NCI-H2081 treated with DMSO at 0.1 percent for 48 hours (cell line): ENCODE data around the gene RNF114.
"Not testable (repeated sequence)": the region's sequence is repeated elsewhere in the genome, so short reads cannot be mapped to it uniquely, and the experiment has no call there.

Source experiments
- DNase-seq: peaks from one replicate; lab custom pipeline; 2025; lab: John Stamatoyannopoulos, UW

Gene RNF114

DNA sequence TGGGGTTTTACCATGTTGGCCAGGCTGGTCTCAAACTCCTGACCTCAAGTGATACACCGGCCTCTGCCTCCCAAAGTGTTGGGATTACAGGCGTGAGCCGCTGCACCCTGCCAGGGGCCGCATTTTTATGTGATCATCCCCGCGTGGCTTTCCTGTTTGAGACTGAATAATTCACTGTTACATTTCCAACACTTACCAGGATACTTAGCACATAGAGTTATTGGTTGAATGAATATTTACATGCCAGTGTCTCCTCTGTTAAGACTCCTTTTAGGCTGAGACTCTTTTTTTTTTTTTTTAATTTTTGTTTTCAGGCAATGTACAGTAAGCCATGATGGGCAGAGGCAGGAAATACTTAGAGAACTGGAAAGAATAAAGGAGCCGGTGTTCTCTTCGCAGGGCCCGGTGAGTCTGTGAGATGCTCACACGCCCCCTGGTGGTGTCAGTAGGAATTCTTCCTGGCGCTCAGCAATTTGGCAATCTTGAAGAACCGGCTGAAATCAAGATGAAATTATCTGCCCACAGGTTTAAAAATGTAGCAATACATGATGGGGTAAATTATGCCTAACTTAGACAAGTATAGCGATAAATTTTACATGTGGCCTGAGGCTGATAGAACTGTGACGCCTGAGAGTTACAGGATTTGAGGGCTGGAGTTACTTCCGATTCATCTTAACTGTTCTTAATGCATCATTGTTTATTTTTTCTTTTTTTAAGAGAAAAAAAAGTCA lies 7.6 kb upstream of the RNF114 start:
- DNase-seq: no peak

DNA sequence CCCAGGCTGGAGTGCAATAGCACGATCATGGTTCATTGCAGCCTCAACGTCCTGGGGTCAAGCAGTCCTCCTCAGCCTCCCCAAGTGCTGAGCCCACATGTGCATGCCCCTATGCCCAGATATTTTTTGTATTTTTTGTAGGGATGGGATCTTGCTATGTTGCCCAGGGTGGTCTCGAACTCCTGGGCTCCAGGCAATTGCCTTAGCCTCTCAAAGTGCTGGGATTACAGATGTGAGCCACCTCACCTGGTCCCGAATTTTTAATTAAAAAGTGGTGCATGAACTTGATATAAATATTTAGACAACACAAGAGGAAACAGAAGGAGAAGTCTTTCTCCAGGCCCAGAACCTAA lies 7.1 kb upstream of the RNF114 start:
- DNase-seq: no peak

DNA sequence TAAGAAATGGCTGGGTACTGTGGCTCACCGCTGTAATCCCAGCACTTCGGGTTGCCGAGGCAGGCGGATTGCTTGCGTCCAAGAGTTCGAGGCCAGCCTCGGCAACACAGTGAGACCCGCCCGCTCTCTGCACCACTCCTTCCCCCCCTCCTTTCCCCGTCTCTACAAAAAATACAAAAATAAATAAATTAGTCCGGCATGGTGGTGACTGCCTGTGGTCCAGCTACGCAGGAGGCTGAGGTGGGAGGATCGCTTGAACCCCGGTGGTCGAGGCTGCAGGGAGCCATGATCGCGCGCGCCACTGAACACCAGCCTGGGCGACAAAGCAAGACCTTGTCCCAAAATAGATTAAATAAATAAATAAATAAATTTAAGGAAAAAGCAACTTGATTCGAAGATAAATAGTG lies 448 bp upstream of the RNF114 start:
- no peak for DNase-seq

DNA sequence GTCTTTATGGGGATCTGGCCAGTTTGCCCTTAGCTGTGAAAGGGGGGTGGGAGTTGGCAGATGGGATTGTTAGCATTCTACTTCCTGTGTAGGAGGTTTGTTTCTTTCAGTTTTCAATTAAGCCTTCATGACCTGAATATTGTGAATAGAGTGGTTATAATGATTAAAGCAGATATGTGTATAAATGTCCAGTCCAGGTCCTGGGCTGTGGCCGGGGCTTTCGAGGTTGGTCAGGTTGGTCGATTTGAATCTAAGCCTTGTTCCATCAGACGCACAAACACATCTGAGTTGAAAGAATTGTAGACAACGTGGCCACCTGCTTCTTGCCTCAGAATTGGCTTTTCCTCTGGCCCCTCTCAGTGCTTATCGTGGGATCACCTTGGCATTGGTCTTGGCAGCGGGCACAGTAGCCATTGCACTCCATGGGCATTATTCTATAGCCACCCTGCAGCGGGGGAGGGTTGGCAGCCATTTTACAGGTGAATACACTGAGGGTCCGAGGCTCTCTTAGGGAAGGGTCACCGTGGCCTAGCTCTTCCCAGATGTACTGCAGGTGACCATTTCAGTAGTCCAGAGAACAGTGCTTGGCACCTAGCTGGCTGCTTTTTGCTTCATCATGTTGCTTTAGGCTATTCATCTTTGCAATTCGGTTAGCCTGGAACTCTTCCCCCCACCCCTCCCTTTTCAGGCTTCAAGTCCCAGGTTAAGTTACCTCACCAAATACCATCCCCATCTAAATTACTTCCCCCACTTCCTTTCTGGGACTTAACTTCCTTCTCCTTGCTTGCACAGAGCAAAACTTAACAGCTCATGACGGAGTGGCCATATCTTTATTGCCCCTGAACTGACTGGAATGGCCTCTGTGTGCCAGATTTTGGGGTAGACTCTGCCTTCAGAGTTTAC lies 1.1 kb downstream of the RNF114 start:
- no peak for DNase-seq

DNA sequence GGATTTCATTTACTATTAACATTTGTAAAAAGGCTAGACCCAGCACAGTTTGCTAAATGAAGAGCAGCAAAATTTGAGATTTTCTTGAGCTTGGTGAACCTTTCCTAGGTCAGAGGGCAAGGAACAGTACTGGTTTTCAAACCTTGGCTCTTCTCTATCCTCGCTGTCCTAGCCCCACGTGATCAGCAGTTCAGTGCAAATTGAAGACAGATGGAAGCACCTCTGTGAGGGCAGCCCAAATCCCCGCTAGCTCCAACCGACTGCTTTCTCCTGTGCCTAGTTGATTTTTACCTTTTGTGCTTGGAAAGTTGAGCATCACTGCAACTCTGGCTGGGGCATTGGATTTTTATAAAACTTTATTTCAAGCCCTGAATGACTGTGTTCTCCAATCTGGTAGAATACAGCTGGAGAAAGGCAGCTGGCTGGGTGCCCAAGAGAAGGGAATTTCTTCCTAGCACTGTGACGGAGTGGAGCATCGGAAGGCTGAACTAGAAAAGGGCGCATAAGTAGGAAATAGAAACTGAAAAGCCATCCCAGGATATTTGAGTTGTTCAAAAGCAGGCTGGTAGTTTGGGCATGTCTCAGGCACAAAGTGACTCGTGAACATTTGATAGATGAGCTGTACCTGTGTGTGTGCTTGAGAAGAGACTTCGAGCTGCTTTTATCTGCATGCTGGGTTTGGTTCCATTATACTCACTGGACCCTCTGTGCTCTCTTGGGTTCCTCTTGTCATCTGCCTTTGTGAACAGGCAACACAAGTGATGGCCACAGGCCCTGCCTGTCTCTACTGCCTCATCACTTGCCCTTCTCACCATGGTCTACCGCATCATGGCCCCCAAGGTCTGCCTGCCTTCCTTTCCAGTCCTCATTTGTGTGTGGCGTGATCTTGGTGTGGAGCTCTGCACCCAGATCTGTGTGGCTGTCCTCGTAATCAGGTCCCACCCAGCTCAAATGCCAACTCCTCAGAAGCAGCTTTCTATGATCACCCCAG lies 2.3 kb downstream of the RNF114 start:
- DNase-seq: no peak

DNA sequence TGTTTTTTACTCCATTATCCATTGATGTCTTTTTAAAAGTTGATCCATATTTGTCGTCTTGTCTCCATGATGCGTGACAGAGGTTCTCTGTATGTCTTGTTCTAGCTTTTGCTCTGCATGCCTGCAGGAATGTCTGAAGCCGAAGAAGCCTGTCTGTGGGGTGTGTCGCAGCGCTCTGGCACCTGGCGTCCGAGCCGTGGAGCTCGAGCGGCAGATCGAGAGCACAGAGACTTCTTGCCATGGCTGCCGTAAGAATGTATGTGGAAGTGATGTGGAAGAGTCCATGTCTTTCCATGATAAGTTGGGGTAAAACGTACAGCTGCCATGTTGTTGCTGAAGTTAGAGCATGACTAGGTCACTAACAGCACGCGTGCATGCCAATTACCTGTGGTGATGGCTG lies 5.3 kb downstream of the RNF114 start:
- no peak for DNase-seq

DNA sequence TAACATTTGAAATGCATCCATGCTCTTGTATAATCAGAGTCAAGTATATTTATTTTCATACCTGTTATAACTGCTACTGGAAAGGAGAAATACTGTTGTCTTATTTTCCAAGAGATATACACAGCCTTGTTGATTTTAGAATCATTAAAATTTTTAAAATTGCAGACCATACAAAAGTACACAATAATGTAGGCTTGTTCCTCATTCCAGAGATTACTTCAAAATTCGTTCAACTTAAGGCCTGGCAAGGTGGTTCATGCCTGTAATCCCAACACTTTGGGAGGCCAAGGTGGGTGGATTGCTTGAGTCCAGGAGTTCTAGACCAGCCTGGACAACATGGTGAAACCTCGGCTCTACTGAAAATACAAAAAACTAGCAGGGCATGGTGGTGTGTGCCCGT lies 6.1 kb downstream of the RNF114 start:
- DNase-seq: no peak

DNA sequence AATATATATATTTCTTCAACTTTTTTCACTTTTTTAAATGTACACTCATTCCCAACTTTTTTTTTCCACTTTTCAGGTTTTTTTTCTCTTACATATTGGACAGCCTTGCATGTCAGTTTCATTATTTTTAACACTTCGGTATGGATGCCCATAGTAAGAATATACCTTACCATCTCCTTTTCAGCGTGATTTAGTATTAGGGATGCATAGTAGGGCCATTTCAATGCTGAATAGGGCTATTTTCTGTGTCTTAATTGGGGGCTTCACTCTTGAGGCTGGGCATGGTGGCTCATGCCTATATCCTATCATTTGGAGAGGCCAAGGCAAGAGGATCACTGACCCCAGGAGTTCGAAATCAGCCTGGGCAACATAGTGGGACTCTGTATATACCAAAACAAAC lies 6.7 kb downstream of the RNF114 start:
- no peak for DNase-seq

DNA sequence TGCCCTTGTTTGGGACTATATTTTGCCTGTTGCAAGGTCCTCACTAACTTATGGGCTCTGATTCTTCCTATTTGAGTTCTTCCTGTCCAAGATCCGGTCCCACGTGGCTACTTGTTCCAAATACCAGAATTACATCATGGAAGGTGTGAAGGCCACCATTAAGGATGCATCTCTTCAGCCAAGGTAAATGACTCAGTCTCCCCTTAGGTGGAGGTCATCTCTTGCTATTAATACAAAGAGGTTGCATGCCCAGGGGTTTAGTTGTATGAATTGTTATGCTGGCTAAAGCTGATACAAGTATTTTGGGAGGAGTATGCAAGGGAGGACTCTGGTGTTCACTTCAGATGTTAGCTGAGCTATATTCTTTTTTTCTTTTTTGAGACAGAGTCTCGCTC lies 9.1 kb downstream of the RNF114 start:
- no peak for DNase-seq

DNA sequence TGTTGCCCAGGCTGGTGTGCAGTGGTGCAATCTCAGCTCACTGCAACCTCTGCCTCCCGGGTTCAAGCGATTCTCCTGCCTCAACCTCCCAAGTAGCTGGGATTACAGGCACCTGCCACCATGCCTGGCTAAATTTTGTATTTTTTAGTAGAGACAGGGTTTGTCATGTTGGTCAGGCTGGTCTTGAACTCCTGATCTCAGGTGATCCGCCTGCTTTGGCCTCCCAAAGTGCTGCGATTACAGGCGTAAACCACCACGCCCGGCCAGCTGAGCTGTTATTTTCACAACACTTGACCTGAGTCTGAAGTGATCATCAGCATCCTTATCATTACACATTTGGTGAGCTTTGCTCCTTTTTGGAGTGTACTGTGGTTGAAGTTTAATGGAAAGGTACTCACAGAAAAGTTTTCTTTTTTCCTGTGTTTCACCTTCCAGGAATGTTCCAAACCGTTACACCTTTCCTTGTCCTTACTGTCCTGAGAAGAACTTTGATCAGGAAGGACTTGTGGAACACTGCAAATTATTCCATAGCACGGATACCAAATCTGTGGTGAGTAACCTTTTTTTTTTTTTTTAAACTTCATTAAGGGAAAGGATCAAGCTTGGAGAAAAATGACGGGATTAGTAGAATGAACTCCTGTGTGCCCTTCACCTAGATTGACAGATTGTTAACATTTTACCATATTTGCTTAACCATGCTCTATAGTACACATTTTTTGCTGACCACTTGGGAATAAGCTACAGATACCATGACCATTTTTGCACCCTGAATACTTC lies 9.7 kb downstream of the RNF114 start:
- DNase-seq: no peak

DNA sequence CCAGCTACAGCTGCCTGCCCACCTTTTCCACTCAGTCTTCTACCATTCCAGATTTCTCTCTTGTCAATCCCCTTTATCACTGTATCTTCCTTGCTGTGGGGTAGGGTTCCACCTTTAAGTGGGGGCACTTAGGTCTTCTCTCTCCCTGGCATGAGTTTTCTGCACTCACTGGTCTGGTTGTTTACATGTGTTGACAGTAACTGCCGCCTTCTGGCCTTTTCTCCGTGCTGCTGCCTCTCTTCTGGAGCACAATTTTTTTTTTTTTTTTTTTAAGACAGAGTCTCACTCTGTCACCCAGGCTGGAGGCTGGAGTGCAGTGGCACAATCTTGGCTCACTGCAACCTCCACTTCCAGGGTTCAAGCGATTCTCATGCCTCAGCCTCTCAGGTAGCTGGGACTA lies 12.0 kb downstream of the RNF114 start:
- no peak for DNase-seq

DNA sequence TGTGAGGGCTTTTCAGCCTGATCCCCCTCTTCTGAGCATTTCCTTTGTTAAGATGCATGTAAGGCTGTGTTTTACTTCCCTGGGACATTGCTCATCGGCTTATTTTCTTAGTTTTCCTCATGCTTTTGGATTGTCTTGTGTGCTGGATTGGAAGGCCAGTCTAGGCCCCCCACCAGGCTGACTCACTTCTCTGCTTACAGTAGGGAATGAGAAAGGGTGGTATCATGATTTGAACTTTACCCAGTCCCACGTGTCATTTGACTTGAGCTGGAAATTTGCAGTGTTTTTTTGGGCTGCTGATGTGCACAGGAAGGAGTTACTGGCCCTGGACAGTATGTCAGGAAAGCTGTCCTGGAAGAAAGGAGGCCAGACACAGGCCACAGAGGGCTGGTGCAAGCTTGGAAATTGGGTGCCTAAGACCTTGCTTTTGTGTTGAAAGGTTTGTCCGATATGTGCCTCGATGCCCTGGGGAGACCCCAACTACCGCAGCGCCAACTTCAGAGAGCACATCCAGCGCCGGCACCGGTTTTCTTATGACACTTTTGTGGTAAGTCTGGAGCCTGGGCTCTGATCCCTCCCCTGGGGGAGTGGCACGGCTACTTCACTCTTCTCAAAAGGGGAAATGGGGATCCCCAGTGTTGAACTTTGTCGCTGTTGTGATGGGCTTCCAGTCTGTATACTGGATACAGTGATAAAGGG lies 12.8 kb downstream of the RNF114 start:
- no peak for DNase-seq

DNA sequence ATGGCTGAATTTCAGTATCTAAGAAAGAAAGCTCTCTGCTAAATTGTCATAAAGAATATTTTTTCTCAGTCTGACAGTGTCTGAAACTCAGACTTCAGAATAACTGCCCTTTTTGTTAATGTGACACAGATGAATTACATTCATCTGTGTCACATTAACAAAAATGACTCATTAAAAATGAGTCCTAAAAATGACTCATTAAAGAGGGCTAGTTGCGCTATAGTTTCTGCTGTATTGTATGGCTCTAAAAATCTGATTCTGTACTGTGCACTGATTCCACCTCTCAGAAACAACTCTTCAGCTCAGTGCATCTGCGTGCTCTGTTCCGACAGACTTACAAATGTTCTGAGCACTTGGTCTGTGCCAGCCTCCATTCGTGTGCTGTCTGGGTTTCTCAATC lies 15.0 kb downstream of the RNF114 start:
- no peak for DNase-seq

DNA sequence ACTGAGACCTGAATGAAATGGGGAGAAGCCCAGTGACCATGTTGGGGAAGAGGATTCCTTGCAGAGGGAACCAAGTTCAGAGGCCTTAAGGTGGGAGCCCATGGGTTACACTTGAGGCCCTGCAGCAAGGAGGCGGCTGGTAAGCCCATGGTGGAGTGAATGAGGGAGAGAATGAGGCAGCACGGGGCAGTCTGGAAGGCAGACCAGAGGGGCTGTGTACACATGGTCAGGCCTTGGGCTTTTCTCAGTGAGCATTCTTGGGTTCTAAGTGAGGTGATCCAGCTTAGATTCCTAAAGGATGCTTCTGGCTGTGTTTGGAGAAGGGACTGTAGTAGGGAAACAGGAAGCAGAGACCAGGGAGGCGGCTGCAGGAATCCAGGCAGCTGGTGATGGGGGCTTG lies 19.0 kb downstream of the RNF114 start:
- no peak for DNase-seq

DNA sequence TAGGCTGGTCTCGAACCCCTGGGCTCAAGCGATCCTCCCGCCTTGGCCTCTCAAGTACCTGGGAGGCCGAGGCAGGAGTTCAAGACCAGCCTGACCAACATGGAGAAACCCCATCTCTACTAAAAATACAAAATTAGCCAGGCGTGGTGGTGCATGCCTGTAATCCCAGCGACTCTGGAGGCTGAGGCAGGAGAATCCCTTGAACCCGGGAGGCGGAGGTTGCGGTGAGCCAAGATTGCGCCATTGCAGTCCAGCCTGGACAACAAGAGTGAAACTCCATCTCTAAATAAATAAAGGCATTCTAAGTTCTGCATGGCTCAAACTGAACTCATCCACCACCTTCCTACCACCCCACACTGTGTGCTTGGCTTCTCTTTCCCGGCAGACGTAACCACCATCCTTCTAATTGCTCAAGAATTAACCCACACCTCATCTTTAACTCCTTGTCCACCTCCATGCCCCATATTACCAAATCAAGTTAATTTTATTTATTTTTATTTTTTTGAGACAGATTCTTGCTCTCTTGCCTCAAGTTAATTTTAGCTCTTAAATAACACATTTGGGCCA lies 19.7 kb downstream of the RNF114 start:
- not testable (repeated sequence) for DNase-seq

DNA sequence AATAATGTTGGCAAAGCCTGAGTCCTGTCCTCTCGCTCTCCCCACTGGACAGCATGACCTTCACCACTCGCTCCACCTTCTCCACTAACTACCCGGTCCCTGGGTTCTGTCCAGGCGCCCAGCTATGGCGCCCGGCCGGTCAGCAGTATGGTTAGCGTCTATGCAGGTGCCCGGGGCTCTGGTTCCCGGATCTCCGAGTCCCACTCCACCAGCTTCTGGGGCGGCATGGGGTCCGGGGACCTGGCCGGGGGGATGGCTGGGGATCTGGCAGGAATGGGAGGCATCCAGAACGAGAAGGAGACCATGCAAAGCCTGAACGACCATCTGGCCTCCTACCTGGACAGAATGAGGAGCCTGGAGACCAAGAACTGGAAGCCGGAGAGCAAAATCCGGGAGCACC lies 20.5 kb downstream of the RNF114 start:
- no peak for DNase-seq

DNA sequence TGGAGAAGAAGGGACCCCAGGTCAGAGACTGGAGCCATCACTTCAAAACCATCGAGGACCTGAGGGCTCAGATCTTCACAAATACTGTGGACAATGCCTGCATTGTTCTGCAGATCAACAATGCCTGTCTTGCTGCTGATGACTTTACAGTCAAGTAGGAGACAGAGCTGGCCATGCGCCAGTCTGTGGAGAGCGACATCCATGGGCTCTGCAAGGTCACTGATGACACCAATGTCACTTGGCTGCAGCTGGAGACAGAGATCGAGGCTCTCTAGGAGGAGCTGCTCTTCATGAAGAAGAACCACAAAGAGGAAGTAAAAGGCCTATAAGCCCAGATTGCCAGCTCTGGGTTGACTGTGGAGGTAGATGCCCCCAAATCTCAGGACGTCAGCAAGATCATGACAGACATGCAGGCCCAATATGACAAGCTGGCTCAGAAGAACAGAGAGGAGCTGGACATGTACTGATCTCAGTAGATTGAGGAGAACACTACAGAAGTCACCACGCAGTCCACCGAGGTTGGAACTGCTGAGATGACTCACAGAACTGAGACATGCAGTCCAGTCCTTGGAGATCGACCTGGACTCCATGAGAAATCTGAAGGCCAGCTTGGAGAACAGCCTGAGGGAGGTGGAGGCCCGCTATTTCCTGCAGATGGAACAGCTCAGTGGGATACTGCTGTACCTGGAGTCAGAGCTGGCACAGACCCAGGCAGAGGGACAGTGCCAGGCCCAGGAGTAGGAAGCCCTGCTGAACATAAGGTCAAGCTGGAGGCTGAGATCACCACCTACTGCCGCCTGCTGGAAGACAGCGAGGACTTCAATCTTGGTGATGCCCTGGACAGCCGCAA lies 21.1 kb downstream of the RNF114 start:
- DNase-seq: not testable (repeated sequence)

DNA sequence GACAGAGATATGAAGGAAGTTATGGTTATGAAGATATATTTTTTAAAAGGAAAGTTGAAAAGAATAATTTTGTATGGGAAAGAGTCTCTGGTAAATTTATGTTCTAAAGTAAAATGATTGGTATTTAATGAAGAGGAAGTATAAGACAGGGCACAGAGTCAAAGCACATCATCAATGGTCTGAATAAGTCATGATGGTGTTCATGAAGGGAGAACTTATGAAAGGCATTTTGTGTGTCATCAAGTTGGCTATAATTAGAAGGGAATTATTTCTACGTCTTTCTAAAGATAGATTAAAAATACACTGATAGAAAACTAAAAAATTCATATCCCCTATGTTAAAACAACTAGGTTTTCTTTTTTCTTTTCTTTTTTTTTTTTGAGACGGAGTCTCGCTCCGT lies 25.2 kb downstream of the RNF114 start:
- DNase-seq: no peak

DNA sequence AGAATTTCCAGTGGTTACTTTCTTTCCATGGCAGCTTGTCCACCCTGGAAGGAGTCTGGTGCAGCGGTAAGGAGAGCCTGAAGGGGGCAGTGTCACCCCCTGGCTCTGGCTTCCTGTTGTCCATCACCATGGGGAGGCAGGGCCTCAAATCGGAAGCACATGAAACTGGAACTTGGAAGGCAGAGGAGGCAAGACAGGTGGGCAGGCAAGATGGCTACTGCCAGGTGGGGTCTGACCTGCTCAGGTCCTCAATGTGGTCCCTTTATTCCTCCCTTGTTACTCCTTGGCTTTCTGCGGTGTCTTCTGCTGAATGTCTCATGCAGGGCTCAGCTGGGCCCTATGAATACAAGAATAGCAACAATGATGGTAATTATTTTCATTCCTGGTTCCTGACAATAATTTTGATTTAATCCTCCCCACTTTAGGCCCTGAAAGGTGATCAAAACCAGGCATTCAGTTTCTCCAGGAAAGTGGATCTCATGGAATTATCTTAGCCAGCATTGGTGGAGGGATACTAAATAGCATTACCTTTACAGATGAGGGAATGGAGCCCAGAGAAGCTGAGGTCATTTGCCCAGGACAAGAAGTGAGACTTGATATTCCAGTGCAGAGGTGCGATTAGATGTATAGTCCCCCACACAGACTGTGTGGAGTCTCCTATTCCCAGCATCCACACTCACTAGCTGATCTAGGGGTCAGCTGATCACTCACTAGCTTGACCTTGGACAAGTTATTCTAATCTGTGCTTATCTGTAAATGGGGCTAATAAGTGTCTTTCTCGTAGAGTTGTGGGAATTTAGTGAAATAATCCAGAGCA lies 29.0 kb downstream of the RNF114 start:
- no peak for DNase-seq
